Measurements from ENCODE around the gene HNRNPA1. TPM values are rescaled to one million over a fixed set of nuclear protein-coding genes. Genes with fewer than 3 reads are reported as not detected.
"Not testable (repeated sequence)": the region's sequence is repeated elsewhere in the genome, so short reads cannot be mapped to it uniquely, and the experiment has no call there.

Gene HNRNPA1
- total RNA-seq, 2 donors from 2014 or later = 246 to 247 TPM

DNA sequence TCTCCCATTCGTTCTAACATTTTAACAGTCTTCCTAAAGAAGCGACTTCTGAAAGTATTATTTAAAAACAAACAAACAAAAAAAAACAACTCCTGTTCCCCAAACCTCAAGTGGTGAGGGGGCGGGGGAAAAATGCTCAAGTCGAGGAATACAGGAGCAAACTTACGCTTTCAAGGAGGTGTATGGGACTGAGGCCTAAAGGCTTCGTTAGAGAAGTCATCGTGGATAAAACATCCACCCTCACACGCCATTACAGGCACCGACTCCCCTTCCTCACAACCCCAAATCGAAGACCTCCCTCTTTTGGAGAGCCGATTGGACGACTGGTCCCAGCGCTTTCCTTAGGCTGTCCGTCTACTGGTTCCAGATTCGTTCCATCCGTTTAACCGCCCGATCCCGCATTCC, 1.3 kb upstream of the HNRNPA1 start:
- intact Hi-C loops (cut with DNase I) = no loop called here
- WGBS, 2 donors = 0% methylated on average over 10 to 19 of the region's 19 CpGs
- no peak for ATAC-seq
- DNase-seq = no peak
- peak overlapping the region; percentile 28 to 45 for H3K4me3 ChIP-seq
- no peaks in the 10 kb centered on the region for H3K27me3 ChIP-seq
- peak overlapping the region; percentile 84 to 99 (median 96) for H3K27ac ChIP-seq
- TF ChIP-seq CTCF (IDR thresholded peaks at IDR 0.05) = no peak
- no peak for TF ChIP-seq POLR2A (IDR thresholded peaks at IDR 0.05)
- H3K4me1 ChIP-seq = peaks cover 46% of the 10 kb centered on the region
- H3K9me3 ChIP-seq = no peaks in the 10 kb centered on the region
- peaks cover 8 to 10% of the 10 kb centered on the region in 2 donors for H3K36me3 ChIP-seq (replicated peaks in 1 of 2; ENCODE audit: insufficient read depth in 1 of 2, low read depth in 2 of 2)

DNA sequence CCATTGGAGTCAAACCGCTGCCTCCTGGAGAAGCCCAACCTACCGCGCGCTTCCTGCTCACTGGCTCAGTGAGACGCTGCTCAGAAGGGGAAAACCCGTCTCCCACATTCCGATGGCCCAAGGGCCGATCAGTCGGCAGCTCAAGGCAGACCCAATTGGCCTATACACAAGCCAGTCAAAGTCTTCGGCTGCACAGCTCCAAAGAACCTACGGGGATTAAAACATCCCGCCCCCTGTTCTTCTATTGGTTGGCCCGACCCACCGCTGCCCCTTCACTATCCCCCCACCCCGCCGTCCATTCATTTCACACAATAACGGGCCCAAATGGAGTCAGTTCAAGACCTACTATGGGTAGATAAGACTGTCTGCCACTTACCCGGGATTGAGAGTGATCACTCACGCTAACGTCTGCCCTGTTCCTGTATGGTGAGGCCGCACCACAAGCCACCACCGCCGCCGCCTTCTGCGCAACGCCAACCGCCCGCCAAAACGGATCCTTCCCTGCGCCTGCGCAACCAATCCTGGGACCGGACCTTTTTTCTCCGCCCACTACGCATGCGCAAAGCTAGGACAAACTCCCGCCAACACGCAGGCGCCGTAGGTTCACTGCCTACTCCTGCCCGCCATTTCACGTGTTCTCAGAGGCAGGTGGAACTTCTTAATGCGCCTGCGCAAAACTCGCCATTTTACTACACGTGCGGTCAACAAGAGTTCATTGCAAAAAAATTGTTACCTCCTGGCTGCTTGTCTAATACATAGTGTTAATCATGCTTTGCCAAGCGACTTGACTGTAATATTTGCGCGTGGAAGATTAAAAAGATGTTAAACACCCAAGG, 676 bp upstream of the HNRNPA1 start, which contains the start of gene CBX5:
CBX5 (minus strand) TSS at position 491 of the 836 bp plus-strand sequence. CDS start 22,472 bp downstream, outside the sequence.
- Histone ChIP-seq H3K4me3 (peak within 1 kb of the TSS; percentile 52 to 62), H3K4me1 (peaks cover 42% of the 10 kb centered on the region), H3K36me3 (replicated peaks in 1 of 2; ENCODE audit: insufficient read depth in 1 of 2, low read depth in 2 of 2) (peaks cover 8 to 10% of the 10 kb centered on the region in 2 donors), H3K9me3 (no peaks in the 10 kb centered on the region), H3K27me3 (no peaks in the 10 kb centered on the region), H3K27ac (peak within 1 kb of the TSS; percentile 84 to 99 (median 96))
- TF ChIP-seq CTCF (IDR thresholded peaks at IDR 0.05) = no peak
- TF ChIP-seq POLR2A (IDR thresholded peaks at IDR 0.05) = peak; percentile 57 to 92 (median 90)
- peak; percentile 99 to 100 (median 100) for DNase-seq
- intact Hi-C loops (cut with DNase I) = no loop called here
- WGBS, 2 donors = 1% methylated on average over 24 to 49 of the region's 49 CpGs
- peak; percentile 84 for ATAC-seq

- H3K4me3 ChIP-seq = peak overlapping the region; percentile 52 to 62
- WGBS, 2 donors = 0 to 2% methylated on average over 10 of the region's 10 CpGs
- intact Hi-C loops (cut with DNase I); H3K9me3 ChIP-seq; DNase-seq; H3K27me3 ChIP-seq; ATAC-seq: not testable (repeated sequence)
- H3K4me1 ChIP-seq = peaks cover 54% of the 10 kb centered on the region
- H3K27ac ChIP-seq = peak overlapping the region; percentile 84 to 99 (median 96)
- H3K36me3 ChIP-seq (replicated peaks in 1 of 2; ENCODE audit: insufficient read depth in 1 of 2, low read depth in 2 of 2) = peaks cover 8 to 18% of the 10 kb centered on the region in 2 donors
These were observed 724 bp downstream of the HNRNPA1 start for GRCh38 chr12:54281261-54281638.

GRCh38 chr12:54281694-54282093, 1.2 kb downstream of the HNRNPA1 start:
- 3 to 5% methylated on average over 4 of the region's 4 CpGs for WGBS, 2 donors
- H3K36me3 ChIP-seq (replicated peaks in 1 of 2; ENCODE audit: insufficient read depth in 1 of 2, low read depth in 2 of 2) = peaks cover 8 to 22% of the 10 kb centered on the region in 2 donors
- peak overlapping the region in 3 of 4 donors; percentile 84 to 99 (median 95) for H3K27ac ChIP-seq
- intact Hi-C loops (cut with DNase I); H3K27me3 ChIP-seq; H3K9me3 ChIP-seq; ATAC-seq; DNase-seq: not testable (repeated sequence)
- H3K4me1 ChIP-seq = peaks cover 58% of the 10 kb centered on the region
- H3K4me3 ChIP-seq = peak overlapping the region; percentile 52 to 62

DNA sequence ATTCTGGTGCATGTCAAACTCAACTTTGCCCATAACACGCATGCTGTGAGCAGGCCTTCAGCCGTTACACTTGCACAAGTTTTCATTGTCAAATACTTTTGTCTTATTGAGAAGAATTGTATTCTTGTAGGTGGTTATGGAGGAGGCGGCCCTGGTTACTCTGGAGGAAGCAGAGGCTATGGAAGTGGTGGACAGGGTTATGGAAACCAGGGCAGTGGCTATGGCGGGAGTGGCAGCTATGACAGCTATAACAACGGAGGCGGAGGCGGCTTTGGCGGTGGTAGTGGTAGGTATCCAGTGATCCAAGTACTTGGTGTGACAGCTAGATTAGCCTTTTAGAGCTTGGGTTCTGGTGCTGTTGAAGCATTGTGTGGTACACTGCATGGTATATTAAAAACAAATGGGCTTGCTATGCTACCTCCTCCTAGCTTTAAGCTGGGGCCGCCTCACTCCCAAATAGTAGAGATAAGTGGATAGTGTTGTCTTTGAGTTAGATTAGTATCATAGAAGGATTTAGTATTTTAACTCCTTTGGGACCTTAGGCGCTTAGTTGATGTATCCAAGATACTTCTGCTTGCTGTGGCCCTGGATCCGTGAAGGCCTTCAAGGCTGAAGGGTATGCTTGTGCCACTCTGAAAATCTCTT, 2.5 kb downstream of the HNRNPA1 start:
- peak in 1 of 3 donors; percentile 10 for TF ChIP-seq POLR2A (IDR thresholded peaks at IDR 0.05)
- no peak for TF ChIP-seq CTCF (IDR thresholded peaks at IDR 0.05)
- intact Hi-C loops (cut with DNase I) = no loop called here
- DNase-seq (peak in 1 of 4 donors; percentile 25), ATAC-seq (no peak)
- Histone ChIP-seq H3K36me3 (replicated peaks in 1 of 2; ENCODE audit: insufficient read depth in 1 of 2, low read depth in 2 of 2) (peaks cover 13 to 31% of the 10 kb centered on the region in 2 donors), H3K4me3 (peak overlapping the region in 1 of 2 donors; percentile 62), H3K4me1 (peaks cover 56% of the 10 kb centered on the region), H3K9me3 (no peaks in the 10 kb centered on the region), H3K27me3 (no peaks in the 10 kb centered on the region), H3K27ac (peak overlapping the region in 2 of 4 donors; percentile 2 to 14)
- WGBS, 2 donors = 12 to 17% methylated on average over 11 of the region's 11 CpGs

- 11 to 13% methylated on average over 2 of the region's 2 CpGs for WGBS, 2 donors
- peak overlapping the region in 1 of 4 donors; percentile 30 for H3K27ac ChIP-seq
These were observed 3.7 kb downstream of the HNRNPA1 start for GRCh38 chr12:54284070-54284780.

More at GRCh38 chr12:54284070-54284780, 3.7 kb downstream of the HNRNPA1 start:
- intact Hi-C loops (cut with DNase I); DNase-seq; ATAC-seq; H3K4me3 ChIP-seq; H3K9me3 ChIP-seq; H3K27me3 ChIP-seq: not testable (repeated sequence)
- Histone ChIP-seq H3K4me1 (peaks cover 49% of the 10 kb centered on the region), H3K36me3 (replicated peaks in 1 of 2; ENCODE audit: insufficient read depth in 1 of 2, low read depth in 2 of 2) (peaks cover 13 to 31% of the 10 kb centered on the region in 2 donors)
